Heart left ventricle (tissue), 16 donors: ENCODE results near the gene HES5. TPM values are rescaled to one million over a fixed set of nuclear protein-coding genes. Genes with fewer than 3 reads are reported as not detected.

Experiments
- ATAC-seq, 4 donors: fragments of 200-7000 bp; cut with Tn5 transposase; one replicate each; pipeline ENCODE4 v1.9.1; 2020 to 2022; ENCODE audit warnings: moderate library complexity in 4 of 4, mild to moderate bottlenecking in 3 of 4, moderate number of reproducible peaks in 1 of 4
- DNase-seq, 5 donors: peaks; one replicate each; pipeline ENCODE4 v3.0.0-alpha.2; 2020
- H3K27ac ChIP-seq, 12 donors: fragments of 200-600 bp; sonication (generic) in 4 of 12; one replicate each; pipeline versions ENCODE4 v1.5.0 to v1.8.0; 2016 to 2022; ENCODE audit warnings: mild to moderate bottlenecking in 2 of 12
- H3K27me3 ChIP-seq, 9 donors: fragments of 200-600 bp; sonication (generic) in 2 of 9; one replicate each; pipeline versions ENCODE4 v1.5.1 to v1.8.0; 2016 to 2022; ENCODE audit warnings: mild to moderate bottlenecking in 3 of 9
- H3K36me3 ChIP-seq, 9 donors: fragments of 200-600 bp; sonication (generic) in 2 of 9; one replicate each; pipeline versions ENCODE4 v1.5.0 to v1.8.0; 2018 to 2022; ENCODE audit warnings: mild to moderate bottlenecking in 2 of 9
- H3K4me1 ChIP-seq, 12 donors: fragments of 200-600 bp; sonication (generic) in 4 of 12; one replicate each; pipeline versions ENCODE4 v1.5.0 to v1.8.0; 2016 to 2022; ENCODE audit warnings: mild to moderate bottlenecking in 3 of 12
- H3K4me3 ChIP-seq, 12 donors: fragments of 200-600 bp; sonication (generic) in 4 of 12; one replicate each; pipeline versions ENCODE4 v1.5.0 to v1.8.0; 2017 to 2022; ENCODE audit warnings: mild to moderate bottlenecking in 9 of 12, moderate library complexity in 4 of 12
- H3K9me3 ChIP-seq, 12 donors: fragments of 200-600 bp; sonication (generic) in 4 of 12; one replicate each; pipeline versions ENCODE4 v1.5.0 to v1.8.0; 2016 to 2022; ENCODE audit warnings: mild to moderate bottlenecking in 1 of 12
- CTCF ChIP-seq, 12 donors: fragments of 200-600 bp; sonication (generic) in 4 of 12; IDR thresholded peaks; one replicate each; pipeline versions ENCODE4 v1.5.0 to v1.8.0; 2018 to 2022; ENCODE audit warnings: antibody characterized with exemption in 12 of 12, mild to moderate bottlenecking in 5 of 12
- POLR2A ChIP-seq, 2 donors: fragments of 450-650 bp; IDR thresholded peaks; one replicate each; pipeline ENCODE4 v1.6.1; 2017; ENCODE audit warnings: antibody characterized with exemption in 2 of 2, mild to moderate bottlenecking in 2 of 2, moderate library complexity in 2 of 2
- WGBS, 4 donors: extraction: QIAGEN DNeasy Blood & Tissue Kit in 2 of 4; methylation state at CpG; one replicate each; pipeline versions ENCODE4 v1.1.5 to v1.1.7; 2013 to 2018; 5-methylcytosine and 5-hydroxymethylcytosine counted together
- intact Hi-C, 10 donors: fragments of 100-400 bp; cut with DNase I; formaldehyde crosslinking; loops; one replicate each; pipeline versions ENCODE4 v1.11.1 to v1.14.2; 2022
- polyA plus RNA-seq, 2 donors: library from polyadenylated mRNA; stranded (reverse); fragments of 200-250 nt; gene quantifications; one replicate each; pipeline ENCODE4 v1.2.3, GENCODE V29; 2013
- total RNA-seq, 9 donors: library from RNA; depleted of rRNA in 2 of 9; stranded (reverse); fragments of >200 nt in 2 of 9; fragmentation: NEBNext Ultra II Directional in 3 of 9; extraction: Animal tissue kit (Norgen Biotek cat#: 25700) in 3 of 9; gene quantifications; one replicate each; pipeline versions ENCODE4 v1.1.0 to v1.2.4, GENCODE V29; 2016 to 2023
- donor health status: ischemic (EF 13 %, LVEDD 7.1; RV severe dilation, severe dysfunction).
- donor health status: healthy with polysubstance abuse.
- donor health status: DM: no; HTN: yes; CAD: no.
- donor health status: DM: no; HTN: no; CAD: no.
- donor health status: ischemic (EF 25% LVEDD 6.9; RV normal size, moderate dysfunction).
- donor health status: ischemic (EF 25% LVEDD 5.7; RV mildly dilated, moderate dysfunction).
- donor health status: healthy.
- donor health status: DM: yes; HTN: yes; CAD: no.
- donor health status: ischemic (EF 35%, LVEDD 5.7; RV mildly dilated, moderate dysfunction).
- donor health status: nonischemic (EF 11% LVEDD 7.7; RV severe dilation, severe dysfunction).
- donor health status: DM: yes; HTN: yes; CAD: no.
- donor health status: PGD.
- donor health status: ischemic (EF 29% LVEDD 5.4; RV normal size, mild dysfunction).
- donor health status: nonischemic (EF 23%, LVEDD 6.1; RV moderate dilation, normal function).

HES5 gene
- total and polyA plus RNA-seq, 11 donors: 0.42 to 2.0 (median 1.2) TPM

DNA sequence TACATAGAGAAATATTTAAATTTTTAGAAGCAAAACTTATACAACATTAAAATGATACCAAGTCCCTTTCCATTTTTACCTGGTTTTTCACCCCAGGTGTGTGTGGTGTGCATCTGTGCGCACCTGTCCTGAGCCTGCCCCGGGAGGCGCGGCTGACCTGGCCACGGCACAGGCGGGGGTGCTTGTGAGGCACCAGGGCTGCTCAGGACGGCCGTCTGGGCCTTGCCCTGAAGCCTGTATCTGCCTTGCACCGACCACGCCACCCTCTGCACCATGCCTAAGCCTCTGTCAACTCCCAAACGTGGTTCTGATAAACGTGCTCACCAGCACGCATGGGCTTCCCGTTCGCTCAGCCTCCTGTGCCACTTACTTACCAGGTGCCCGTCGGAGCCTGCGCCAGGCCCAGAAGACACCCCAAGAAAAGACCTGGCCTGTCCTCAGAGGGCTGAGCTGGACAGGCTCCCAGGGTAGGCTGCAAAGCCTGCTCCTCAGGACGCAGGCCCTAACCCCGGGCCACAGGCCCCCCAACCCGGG lies 24.5 kb downstream of the HES5 start:
- peak in 1 of 4 donors; percentile 1 for ATAC-seq
- H3K27me3 ChIP-seq: peaks cover 4 to 42% (median 19%) of the 10 kb centered on the region in 9 donors
- DNase-seq: no peak
- no peak overlapping the region for H3K27ac ChIP-seq
- intact Hi-C loops: no loop called here
- peaks cover 0 to 32% (median 28%) of the 10 kb centered on the region in 9 donors for H3K36me3 ChIP-seq
- TF ChIP-seq POLR2A (IDR thresholded peaks at IDR 0.05) (no peak), CTCF (IDR thresholded peaks at IDR 0.05) (no peak)
- no peak overlapping the region for H3K4me3 ChIP-seq
- H3K9me3 ChIP-seq: no peaks in the 10 kb centered on the region
- peaks cover 0 to 23% (median 5%) of the 10 kb centered on the region in 12 donors for H3K4me1 ChIP-seq
- WGBS, 4 donors: 50 to 61% (median 60%) methylated on average over 13 to 21 of the region's 21 CpGs

GRCh38 chr1:2504949-2505272 lies 25.2 kb downstream of the HES5 start:
- DNase-seq (no peak), ATAC-seq (no peak)
- Histone ChIP-seq H3K27me3 (peaks cover 4 to 48% (median 19%) of the 10 kb centered on the region in 9 donors), H3K4me1 (peaks cover 0 to 23% (median 5%) of the 10 kb centered on the region in 12 donors), H3K9me3 (no peaks in the 10 kb centered on the region), H3K4me3 (no peak overlapping the region), H3K27ac (no peak overlapping the region), H3K36me3 (peaks cover 0 to 26% (median 22%) of the 10 kb centered on the region in 9 donors)
- intact Hi-C loops: no loop called here
- 22 to 59% (median 56%) methylated on average over 8 to 22 of the region's 22 CpGs for WGBS, 4 donors
- TF ChIP-seq POLR2A (IDR thresholded peaks at IDR 0.05): no peak
- TF ChIP-seq CTCF (IDR thresholded peaks at IDR 0.05): no peak

DNA sequence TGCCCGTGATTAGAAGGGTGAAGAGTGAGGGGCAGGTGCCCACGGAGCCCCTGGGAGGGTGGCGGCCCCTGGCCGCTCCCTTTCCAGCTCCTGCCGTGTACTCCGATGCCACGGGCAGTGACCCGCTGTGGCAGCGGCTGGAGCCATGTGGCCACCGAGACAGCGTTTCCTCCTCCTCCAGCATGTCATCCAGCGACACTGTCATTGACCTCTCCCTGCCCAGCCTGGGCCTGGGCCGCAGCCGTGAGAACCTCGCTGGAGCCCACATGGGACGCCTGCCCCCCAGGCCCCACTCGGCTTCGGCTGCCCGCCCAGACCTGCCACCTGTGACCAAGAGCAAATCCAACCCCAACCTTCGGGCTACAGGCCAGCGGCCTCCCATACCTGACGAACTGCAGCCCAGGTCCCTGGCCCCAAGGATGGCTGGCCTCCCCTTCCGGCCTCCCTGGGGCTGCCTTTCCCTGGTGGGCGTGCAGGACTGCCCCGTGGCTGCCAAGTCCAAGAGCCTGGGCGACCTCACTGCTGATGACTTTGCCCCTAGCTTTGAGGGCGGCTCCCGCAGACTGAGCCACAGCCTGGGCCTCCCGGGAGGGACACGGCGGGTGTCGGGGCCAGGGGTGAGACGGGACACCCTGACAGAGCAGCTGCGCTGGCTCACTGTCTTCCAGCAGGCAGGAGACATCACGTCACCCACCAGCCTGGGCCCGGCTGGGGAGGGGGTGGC lies 25.7 kb downstream of the HES5 start:
- intact Hi-C loops: no loop called here
- H3K27me3 ChIP-seq: peaks cover 4 to 53% (median 19%) of the 10 kb centered on the region in 9 donors

More for the DNA sequence above, 25.7 kb downstream of the HES5 start:
- DNase-seq (no peak), ATAC-seq (peak in 1 of 4 donors; percentile 4)
- peaks cover 0 to 23% (median 6%) of the 10 kb centered on the region in 12 donors for H3K4me1 ChIP-seq
- no peak overlapping the region for H3K27ac ChIP-seq
- WGBS, 4 donors: 41 to 66% (median 59%) methylated on average over 3 to 36 of the region's 36 CpGs
- peaks cover 0 to 21% (median 16%) of the 10 kb centered on the region in 9 donors for H3K36me3 ChIP-seq
- TF ChIP-seq CTCF (IDR thresholded peaks at IDR 0.05) (no peak), POLR2A (IDR thresholded peaks at IDR 0.05) (no peak)
- H3K4me3 ChIP-seq: no peak overlapping the region
- H3K9me3 ChIP-seq: no peaks in the 10 kb centered on the region
